Endothelial cell of umbilical vein (primary cell): ENCODE results near the gene NTN5.

Experiments used
- CTCF ChIP-seq, 2 donors: IDR thresholded peaks; 1 replicate in 1 of 2; 2 replicates in 1 of 2; pipeline ENCODE4 v1.5.1; 2011; ENCODE audit warnings: low read length in 2 of 2, mild to moderate bottlenecking in 2 of 2, moderate library complexity in 2 of 2, control low read depth in 1 of 2, inconsistent platforms in 1 of 2, low read depth in 1 of 2; ENCODE audit not compliant: insufficient read depth in 1 of 2; ENCODE audit errors: extremely low read depth in 1 of 2
- EZH2 ChIP-seq: IDR thresholded peaks from 2 replicates; pipeline ENCODE4 v1.6.1; 2012; ENCODE audit warnings: borderline replicate concordance, low read depth, mild to moderate bottlenecking, moderate library complexity, low read length, inconsistent platforms; ENCODE audit not compliant: severe bottlenecking
- POLR2A ChIP-seq: IDR thresholded peaks from 2 replicates; pipeline ENCODE4 v1.6.1; 2012; ENCODE audit warnings: low read depth, mild to moderate bottlenecking, control low read depth, low read length
- POLR2AphosphoS5 ChIP-seq: IDR thresholded peaks from 2 replicates; pipeline ENCODE4 v1.6.1; 2012; ENCODE audit warnings: low read depth, mild to moderate bottlenecking, control low read depth, low read length, moderate library complexity; ENCODE audit not compliant: insufficient read depth

- TF ChIP-seq EZH2: no peak
- no peak for TF ChIP-seq CTCF (IDR thresholded peaks at IDR 0.05; ENCODE audit: extremely low read depth in 1 of 2, insufficient read depth in 1 of 2, low read depth in 1 of 2, low read length in 2 of 2)
- TF ChIP-seq POLR2A: peak; percentile 17
- no peak for TF ChIP-seq POLR2AphosphoS5
Observed at GRCh38 chr19:48614436-48615230, 58.2 kb downstream of the NTN5 start, which contains the start of gene FAM83E.
